ENCODE results near the gene RNPEP.
"Not testable (repeated sequence)": the region's sequence is repeated elsewhere in the genome, so short reads cannot be mapped to it uniquely, and the experiment has no call there.

Gene RNPEP

DNA sequence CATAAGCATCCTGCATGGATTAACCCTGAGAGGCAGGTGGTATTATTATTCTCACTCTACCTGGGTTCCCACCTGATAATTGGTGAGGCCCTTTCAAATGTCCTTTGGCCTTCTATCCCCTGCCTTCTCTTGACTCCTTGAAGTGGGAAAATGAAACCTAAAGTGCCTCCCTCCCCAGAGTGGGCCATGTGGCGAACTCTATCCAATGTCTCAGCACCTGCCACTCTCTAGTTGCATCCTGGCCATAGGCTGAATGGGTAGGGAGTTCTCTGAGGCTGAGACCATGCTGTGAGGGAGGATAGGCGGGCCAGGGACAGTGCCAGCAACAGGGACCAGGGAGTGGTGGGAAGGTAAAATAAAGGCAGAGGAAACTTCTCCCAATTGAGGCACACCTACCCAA, 63.3 kb downstream of the RNPEP start:
- H3K4me3 ChIP-seq (ENCODE audit: low read depth, low read length) = no peak overlapping the region
- no peak for TF ChIP-seq CTCF (IDR thresholded peaks at IDR 0.05; ENCODE audit: low read depth, low read length)

GRCh38 chr1:202046227-202046626, 63.8 kb downstream of the RNPEP start:
- H3K4me3 ChIP-seq (ENCODE audit: low read depth, low read length) = no peak overlapping the region
- TF ChIP-seq CTCF (IDR thresholded peaks at IDR 0.05; ENCODE audit: low read depth, low read length) = no peak

DNA sequence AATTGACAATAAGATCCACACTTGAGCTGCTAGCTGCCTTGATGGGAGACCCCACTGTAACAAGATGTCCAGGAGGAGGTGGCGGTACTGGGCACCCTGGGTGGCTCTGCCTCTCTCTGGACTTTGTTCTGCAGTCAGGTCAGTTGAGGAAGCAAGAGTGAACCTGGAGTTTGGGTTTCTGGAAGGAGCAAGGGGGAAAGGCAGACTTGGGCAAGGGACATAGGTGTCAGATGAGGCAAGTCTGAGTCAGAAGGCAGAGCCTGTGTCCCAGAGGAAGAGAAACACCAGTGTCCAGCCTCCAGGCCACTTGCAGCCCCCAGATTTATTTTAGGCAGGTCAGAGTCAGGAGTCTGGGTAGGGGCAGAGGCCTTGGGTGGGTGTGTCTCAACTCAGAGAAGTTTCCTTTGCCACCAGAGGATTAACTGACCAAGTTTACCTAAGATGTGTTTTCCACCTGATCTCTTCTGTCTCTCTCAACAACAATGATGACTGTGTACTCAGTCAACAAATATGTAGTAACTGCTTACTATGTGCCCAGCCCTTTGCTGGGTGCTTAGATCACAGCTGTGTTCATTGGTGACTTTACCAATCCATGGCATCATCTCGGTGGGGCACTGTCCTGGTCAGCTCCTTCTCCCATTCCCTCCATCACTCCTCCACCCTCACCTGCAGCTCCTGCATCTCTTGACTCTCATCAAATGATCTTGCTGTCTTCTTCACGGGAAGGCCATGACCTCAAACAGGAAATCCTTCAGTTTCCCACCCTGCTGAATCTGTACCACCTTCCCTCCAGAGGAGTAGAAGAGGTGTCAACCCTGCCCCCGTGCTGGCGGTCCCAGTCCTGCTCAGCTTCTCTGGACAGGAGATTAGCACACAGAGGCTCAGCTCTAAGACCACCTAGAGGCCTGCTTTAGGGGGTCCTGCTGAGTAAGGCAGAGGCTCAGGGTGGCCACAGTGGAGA, 64.6 kb downstream of the RNPEP start:
- H3K4me3 ChIP-seq (ENCODE audit: low read depth, low read length) = no peak overlapping the region
- no peak for TF ChIP-seq CTCF (IDR thresholded peaks at IDR 0.05; ENCODE audit: low read depth, low read length)

- no peak for TF ChIP-seq CTCF (IDR thresholded peaks at IDR 0.05; ENCODE audit: low read depth, low read length)
- no peak overlapping the region for H3K4me3 ChIP-seq (ENCODE audit: low read depth, low read length)
Observed at GRCh38 chr1:202047977-202048376, 65.5 kb downstream of the RNPEP start.

DNA sequence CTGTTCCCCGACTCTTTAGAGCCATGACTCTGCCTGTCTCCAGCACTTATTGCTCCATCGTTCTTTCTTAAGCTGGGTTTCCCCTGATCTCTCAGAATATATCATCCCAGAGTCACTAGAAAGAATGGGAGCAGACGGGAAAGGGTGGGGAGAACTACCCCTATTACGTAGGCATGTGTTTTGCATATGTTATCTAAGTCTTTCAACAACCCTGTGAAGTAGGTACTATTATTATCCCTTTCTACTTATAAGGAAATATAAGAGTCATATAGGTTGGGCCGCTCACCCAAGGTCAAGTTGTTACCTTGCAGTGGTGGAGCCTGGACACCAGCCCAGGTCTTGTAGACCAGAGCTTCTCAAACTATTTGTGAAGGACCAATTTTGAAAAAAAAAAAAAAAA, 66.7 kb downstream of the RNPEP start:
- TF ChIP-seq CTCF (IDR thresholded peaks at IDR 0.05; ENCODE audit: low read depth, low read length) = no peak
- no peak overlapping the region for H3K4me3 ChIP-seq (ENCODE audit: low read depth, low read length)

DNA sequence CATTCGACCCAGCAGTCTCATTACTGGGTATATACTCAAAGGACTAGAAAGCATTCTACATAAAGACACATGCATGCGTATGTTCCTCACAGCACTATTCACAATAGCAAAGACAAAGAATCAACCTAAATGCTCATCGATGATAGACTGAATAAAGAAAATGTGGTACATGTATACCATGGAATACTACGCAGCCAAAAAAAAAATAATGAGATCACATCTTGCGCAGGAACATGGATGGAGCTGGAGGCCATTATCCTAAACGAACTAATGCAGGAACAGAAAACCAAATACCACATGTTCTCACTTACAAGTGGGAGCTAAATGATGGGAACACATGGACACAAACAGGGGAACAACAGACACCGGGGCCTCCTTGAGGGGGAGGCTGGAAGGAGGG, 71.6 kb downstream of the RNPEP start:
- TF ChIP-seq CTCF (IDR thresholded peaks at IDR 0.05; ENCODE audit: low read depth, low read length) = no peak
- no peak overlapping the region for H3K4me3 ChIP-seq (ENCODE audit: low read depth, low read length)

GRCh38 chr1:202054673-202055072, 72.2 kb downstream of the RNPEP start:
- not testable (repeated sequence) for H3K4me3 ChIP-seq (ENCODE audit: low read depth, low read length)

Data from WI38 (cell line).